HepG2 (cell line): ENCODE data around the gene FBXO24. TPM values are rescaled to one million over a fixed set of nuclear protein-coding genes. Genes with fewer than 3 reads are reported as not detected.

Source experiments
- ATF6 ChIP-seq: sonication (generic); formaldehyde crosslinking; conservative IDR thresholded peaks from 2 replicates; pipeline ENCODE4 v1.4.0; 2020; ENCODE audit warnings: missing genetic modification reagents
- ATF7 ChIP-seq, 2 experiments: fragments of 450-650 bp in 1 of 2; sonication (generic) in 1 of 2; formaldehyde crosslinking in 1 of 2; IDR thresholded peaks; 2 replicates each; pipeline versions ENCODE4 v1.4.0 to v1.6.1; 2016 to 2020; ENCODE audit warnings: antibody characterized with exemption in 1 of 2, mild to moderate bottlenecking in 1 of 2, missing genetic modification reagents in 1 of 2
- HHEX ChIP-seq: IDR thresholded peaks from 2 replicates; pipeline ENCODE4 v1.6.1; 2016; ENCODE audit warnings: control low read depth
- HMGXB4 ChIP-seq, 2 experiments: sonication (generic) in 1 of 2; formaldehyde crosslinking in 1 of 2; IDR thresholded peaks; 2 replicates each; pipeline versions ENCODE4 v1.4.0 to v1.6.1; 2018 to 2020; ENCODE audit warnings: missing genetic modification reagents in 2 of 2, borderline replicate concordance in 1 of 2, low read depth in 1 of 2, mild to moderate bottlenecking in 1 of 2, missing biosample characterization in 1 of 2
- IRF1 ChIP-seq: sonication (generic); formaldehyde crosslinking; IDR thresholded peaks from 2 replicates; pipeline ENCODE4 v1.4.0; 2020; ENCODE audit warnings: low read depth, mild to moderate bottlenecking, missing genetic modification reagents
- IRX3 ChIP-seq: sonication (generic); formaldehyde crosslinking; IDR thresholded peaks from 2 replicates; pipeline ENCODE4 v1.8.1; 2023; ENCODE audit warnings: mild to moderate bottlenecking, low read depth, missing genetic modification reagents, borderline replicate concordance
- JUND ChIP-seq: sonication (generic); formaldehyde crosslinking; IDR thresholded peaks from 2 replicates; pipeline ENCODE4 v1.8.0; 2022; ENCODE audit warnings: mild to moderate bottlenecking, missing genetic modification reagents
- KLF9 ChIP-seq: IDR thresholded peaks from 2 replicates; pipeline ENCODE4 v1.6.1; 2016; ENCODE audit warnings: low read depth
- MAFK ChIP-seq, 2 experiments: IDR thresholded peaks in 1 of 2; conservative IDR thresholded peaks in 1 of 2; 2 replicates each; pipeline ENCODE4 v1.6.1; 2011; ENCODE audit warnings: improper control_type of control experiment in 2 of 2, low read length in 2 of 2
- RAD51 ChIP-seq: fragments of 450-650 bp; IDR thresholded peaks from 2 replicates; pipeline ENCODE4 v1.6.1; 2016; ENCODE audit warnings: borderline replicate concordance
- SP1 ChIP-seq, 2 experiments: fragments of 450-650 bp in 1 of 2; sonication (generic) in 1 of 2; formaldehyde crosslinking in 1 of 2; IDR thresholded peaks; 2 replicates each; pipeline versions ENCODE4 v1.4.0 to v1.6.1; 2016 to 2020; ENCODE audit warnings: missing genetic modification reagents in 1 of 2
- SPEN ChIP-seq: sonication (generic); formaldehyde crosslinking; IDR thresholded peaks from 2 replicates; pipeline ENCODE4 v1.5.1; 2020; ENCODE audit warnings: low read depth, mild to moderate bottlenecking, missing genetic modification reagents
- TERF1 ChIP-seq: sonication (generic); formaldehyde crosslinking; IDR thresholded peaks from 2 replicates; pipeline ENCODE4 v1.8.0; 2022; ENCODE audit warnings: mild to moderate bottlenecking, missing genetic modification reagents, moderate library complexity
- THAP11 ChIP-seq: IDR thresholded peaks from 2 replicates; pipeline ENCODE4 v1.6.1; 2016; ENCODE audit warnings: missing biosample characterization, missing genetic modification reagents
- ZNF160 ChIP-seq: sonication (generic); formaldehyde crosslinking; IDR thresholded peaks from 2 replicates; pipeline ENCODE4 v1.8.0; 2022; ENCODE audit warnings: mild to moderate bottlenecking, inconsistent platforms, missing genetic modification reagents
- ZNF383 ChIP-seq: sonication (generic); formaldehyde crosslinking; IDR thresholded peaks from 2 replicates; pipeline ENCODE4 v1.4.0; 2020; ENCODE audit warnings: missing genetic modification reagents, mild to moderate bottlenecking, borderline replicate concordance
- ZNF546 ChIP-seq: sonication (generic); formaldehyde crosslinking; conservative IDR thresholded peaks from 2 replicates; pipeline ENCODE4 v1.8.1; 2023; ENCODE audit warnings: mild to moderate bottlenecking, missing genetic modification reagents
- ZNF567 ChIP-seq: sonication (generic); formaldehyde crosslinking; IDR thresholded peaks from 2 replicates; pipeline ENCODE4 v1.8.1; 2023; ENCODE audit warnings: mild to moderate bottlenecking, missing genetic modification reagents, borderline replicate concordance
- ZNF576 ChIP-seq: sonication (generic); formaldehyde crosslinking; IDR thresholded peaks from 2 replicates; pipeline ENCODE4 v1.4.0; 2020; ENCODE audit warnings: mild to moderate bottlenecking, missing genetic modification reagents
- ZNF841 ChIP-seq: sonication (generic); formaldehyde crosslinking; IDR thresholded peaks from 2 replicates; pipeline ENCODE4 v1.8.1; 2023; ENCODE audit warnings: missing genetic modification reagents, borderline replicate concordance
- polyA plus RNA-seq, 8 experiments: library from polyadenylated mRNA; depleted of rRNA in 3 of 8; stranded (reverse) in 7 of 8; unstranded in 1 of 8; fragments of >200 nt; fragmentation: Illumina TruSeq in 4 of 8; extraction: Trizol in 4 of 8; gene quantifications; 2 replicates each; pipeline versions ENCODE4 v1.2.1 to v1.2.3, GENCODE V29; 2011 to 2016; ENCODE audit warnings: low read depth in 4 of 8, missing spikeins in 1 of 8, mixed read lengths in 1 of 8; ENCODE audit not compliant: insufficient read depth in 1 of 8
- total RNA-seq, 5 experiments: library from RNA; depleted of rRNA; stranded (reverse); fragments of >200 nt; fragmentation: Illumina TruSeq; extraction: Trizol; gene quantifications; 2 replicates each; pipeline ENCODE4 v1.2.3, GENCODE V29; 2016; ENCODE audit warnings: low read depth in 1 of 5

Gene FBXO24
- total and polyA plus RNA-seq, 2 of the 13 experiments (the other 11 are each of a cell fraction or from before 2014, with no cell fraction given) = 0.20 to 0.55 TPM

GRCh38 chr7:100544386-100544785 is 41.7 kb upstream of the FBXO24 start (continued):
- TF ChIP-seq IRX3 = no peak
- no peak for TF ChIP-seq ATF7 (IDR thresholded peaks at IDR 0.05)
- no peak for TF ChIP-seq ATF7 (CRISPR knock-in tag; IDR thresholded peaks at IDR 0.05)
- no peak for TF ChIP-seq ATF6 (CRISPR knock-in tag)
- TF ChIP-seq ZNF546 = no peak
- no peak for TF ChIP-seq ZNF383
- no peak for TF ChIP-seq IRF1 (CRISPR knock-in tag)
- no peak for TF ChIP-seq HHEX
- no peak for TF ChIP-seq MAFK (conservative IDR thresholded peaks at IDR 0.05 in 1 of 2, IDR thresholded peaks at IDR 0.05 in 1 of 2; ENCODE audit: low read length in 2 of 2)
- TF ChIP-seq TERF1 (CRISPR knock-in tag) = no peak
- no peak for TF ChIP-seq SPEN
- no peak for TF ChIP-seq ZNF160 (CRISPR knock-in tag)
- no peak for TF ChIP-seq RAD51
- TF ChIP-seq THAP11 (CRISPR knock-in tag) = no peak
- TF ChIP-seq HMGXB4 (CRISPR knock-in tag; IDR thresholded peaks at IDR 0.05; ENCODE audit: borderline replicate concordance in 1 of 2, low read depth in 1 of 2) = no peak; a peak in 1 of 4 replicates
- TF ChIP-seq ZNF576 (CRISPR knock-in tag) = no peak
- TF ChIP-seq ZNF567 (CRISPR knock-in tag) = no peak
- no peak for TF ChIP-seq ZNF841 (CRISPR knock-in tag)
- TF ChIP-seq JUND (CRISPR knock-in tag) = no peak
- TF ChIP-seq SP1 (IDR thresholded peaks at IDR 0.05) = no peak
- no peak for TF ChIP-seq SP1 (CRISPR knock-in tag; IDR thresholded peaks at IDR 0.05)
- TF ChIP-seq KLF9 (CRISPR knock-in tag) = no peak
